Thoracic aorta (tissue), 2 donors: Measurements from ENCODE around the gene TRAK1. TPM values are rescaled to one million over a fixed set of nuclear protein-coding genes. Genes with fewer than 3 reads are reported as not detected.

Experiments used
- ATAC-seq: fragments of 150-250 bp; one replicate; pipeline ENCODE4 v1.8.0; 2017; ENCODE audit warnings: low read depth; ENCODE audit not compliant: insufficient number of reproducible peaks, low FRiP score
- DNase-seq: peaks from one replicate; pipeline ENCODE4 v3.0.0-alpha.2; 2020; ENCODE audit warnings: low spot score
- H3K27ac ChIP-seq, 2 donors: fragments of 200-600 bp; sonication (generic); 1 replicate in 1 of 2; 2 replicates in 1 of 2; pipeline ENCODE4 v1.5.1; 2016; ENCODE audit warnings: mild to moderate bottlenecking in 2 of 2, moderate library complexity in 2 of 2
- H3K27me3 ChIP-seq: fragments of 200-600 bp; sonication (generic); replicated peaks from 2 replicates; pipeline ENCODE4 v1.6.0; 2016; ENCODE audit warnings: mild to moderate bottlenecking; ENCODE audit not compliant: insufficient read depth
- H3K36me3 ChIP-seq: fragments of 200-600 bp; sonication (generic); one replicate; pipeline ENCODE4 v1.5.1; 2016
- H3K4me1 ChIP-seq, 2 donors: fragments of 200-600 bp; sonication (generic); 1 replicate in 1 of 2; 2 replicates in 1 of 2; pipeline versions ENCODE4 v1.5.1 to v1.6.0; 2016; ENCODE audit warnings: low read depth in 2 of 2, mild to moderate bottlenecking in 1 of 2; ENCODE audit not compliant: control insufficient read depth in 1 of 2
- H3K4me3 ChIP-seq: fragments of 200-600 bp; sonication (generic); 2 replicates; pipeline ENCODE4 v1.5.1; 2016; ENCODE audit warnings: mild to moderate bottlenecking
- H3K9me3 ChIP-seq: fragments of 200-600 bp; sonication (generic); 2 replicates; pipeline ENCODE4 v1.5.1; 2016
- total RNA-seq, 2 donors: library from RNA; depleted of rRNA; stranded (reverse); fragments of >200 nt; gene quantifications; one replicate each; pipeline versions ENCODE4 v1.1.0 to v1.2.3, GENCODE V29; 2016
- TF ChIP-seq, protein P1 (sequence below): fragments of 200-600 bp; sonication (generic); IDR thresholded peaks from one replicate; pipeline ENCODE4 v1.5.1; 2019; ENCODE audit warnings: antibody characterized with exemption

The TRAK1 gene
- total RNA-seq, 2 donors from 2014 or later, result 35.1 to 36.0 TPM

DNA sequence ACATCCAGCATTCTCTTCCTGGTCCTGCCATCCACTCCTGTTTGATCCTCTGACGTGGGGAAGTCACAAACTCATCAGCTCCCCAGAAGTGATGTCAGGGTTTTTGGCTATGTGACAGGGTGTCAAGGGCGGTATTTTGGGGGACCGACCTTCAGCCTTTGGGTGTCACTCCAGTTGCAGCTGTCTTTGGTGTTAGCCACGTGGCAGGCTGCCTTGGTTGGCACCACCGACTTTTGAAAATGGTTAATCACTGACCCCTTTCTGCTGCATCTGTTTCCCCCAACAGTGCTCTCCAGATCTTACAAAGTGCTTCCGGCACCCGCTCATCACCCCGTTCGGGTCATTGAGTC, 86.6 kb downstream of the TRAK1 start:
- DNase-seq, result no peak
- TF ChIP-seq, protein P1, sequence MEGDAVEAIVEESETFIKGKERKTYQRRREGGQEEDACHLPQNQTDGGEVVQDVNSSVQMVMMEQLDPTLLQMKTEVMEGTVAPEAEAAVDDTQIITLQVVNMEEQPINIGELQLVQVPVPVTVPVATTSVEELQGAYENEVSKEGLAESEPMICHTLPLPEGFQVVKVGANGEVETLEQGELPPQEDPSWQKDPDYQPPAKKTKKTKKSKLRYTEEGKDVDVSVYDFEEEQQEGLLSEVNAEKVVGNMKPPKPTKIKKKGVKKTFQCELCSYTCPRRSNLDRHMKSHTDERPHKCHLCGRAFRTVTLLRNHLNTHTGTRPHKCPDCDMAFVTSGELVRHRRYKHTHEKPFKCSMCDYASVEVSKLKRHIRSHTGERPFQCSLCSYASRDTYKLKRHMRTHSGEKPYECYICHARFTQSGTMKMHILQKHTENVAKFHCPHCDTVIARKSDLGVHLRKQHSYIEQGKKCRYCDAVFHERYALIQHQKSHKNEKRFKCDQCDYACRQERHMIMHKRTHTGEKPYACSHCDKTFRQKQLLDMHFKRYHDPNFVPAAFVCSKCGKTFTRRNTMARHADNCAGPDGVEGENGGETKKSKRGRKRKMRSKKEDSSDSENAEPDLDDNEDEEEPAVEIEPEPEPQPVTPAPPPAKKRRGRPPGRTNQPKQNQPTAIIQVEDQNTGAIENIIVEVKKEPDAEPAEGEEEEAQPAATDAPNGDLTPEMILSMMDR, result no peak

DNA sequence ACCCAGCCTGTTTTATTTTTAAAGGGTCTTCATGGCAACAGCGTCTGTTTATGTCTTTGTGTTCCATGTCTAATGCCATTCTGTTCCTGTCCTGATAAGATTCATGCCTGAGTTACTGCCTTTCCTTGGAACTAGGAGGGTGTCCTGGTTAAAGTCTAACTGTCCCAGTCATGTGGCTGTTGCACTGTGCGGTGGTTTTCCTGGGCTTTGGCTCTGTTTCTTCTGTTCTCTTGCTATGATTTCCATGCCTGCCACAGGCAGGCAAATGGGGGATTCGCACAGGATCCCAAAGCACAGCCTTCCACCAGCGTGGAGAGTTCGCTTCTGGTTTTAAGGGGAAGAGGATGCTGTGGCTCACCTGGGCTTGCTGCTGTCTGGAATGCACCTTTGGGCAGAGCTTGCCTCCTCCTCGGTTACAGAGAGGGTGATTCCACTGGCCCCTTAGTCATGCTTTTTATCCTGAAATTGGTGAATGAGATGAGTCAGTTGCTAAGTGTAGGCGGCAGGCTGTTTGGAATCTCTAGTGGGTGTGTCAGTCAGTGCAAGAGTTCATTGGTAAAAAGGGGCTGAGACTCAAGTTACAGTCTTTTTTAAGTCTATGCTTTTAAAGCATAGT, 88.1 kb downstream of the TRAK1 start:
- DNase-seq (peak; percentile 8), ATAC-seq (peak; percentile 63)
- peaks cover 10 to 23% of the 10 kb centered on the region in 2 donors for H3K4me1 ChIP-seq

More for the DNA sequence above, 86.6 kb downstream of the TRAK1 start:
- no peak overlapping the region for H3K4me3 ChIP-seq
- no peaks in the 10 kb centered on the region for H3K9me3 ChIP-seq
- ATAC-seq, result no peak
- no peaks in the 10 kb centered on the region for H3K36me3 ChIP-seq
- H3K4me1 ChIP-seq, result peaks cover 10 to 14% of the 10 kb centered on the region in 2 donors
- H3K27me3 ChIP-seq, result no peaks in the 10 kb centered on the region
- H3K27ac ChIP-seq, result no peak overlapping the region

DNA sequence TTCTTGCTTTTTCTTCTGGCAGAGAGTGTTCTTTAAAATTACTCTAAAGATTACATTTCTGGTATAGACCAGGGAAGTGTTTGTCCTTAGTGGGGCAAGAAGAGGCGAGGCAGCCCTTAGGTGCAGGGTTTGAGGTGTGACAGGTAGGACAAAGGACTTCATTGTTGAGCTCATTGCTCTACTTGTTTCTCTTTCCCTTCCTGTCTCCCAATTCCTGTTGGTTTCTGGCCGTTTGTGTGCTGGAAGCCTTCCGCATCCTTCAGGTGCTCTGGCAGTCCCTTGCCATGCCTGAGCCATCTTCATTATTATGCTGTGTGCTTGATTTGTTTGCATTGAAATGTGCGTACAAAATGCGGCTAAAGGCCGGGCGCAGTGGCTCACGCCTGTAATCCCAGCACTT, 89.7 kb downstream of the TRAK1 start:
- H3K36me3 ChIP-seq, result no peaks in the 10 kb centered on the region
- DNase-seq (no peak), ATAC-seq (no peak)
- peaks cover 10 to 25% of the 10 kb centered on the region in 2 donors for H3K4me1 ChIP-seq
- no peak overlapping the region for H3K27ac ChIP-seq
- no peaks in the 10 kb centered on the region for H3K9me3 ChIP-seq
- TF ChIP-seq, protein P1, result no peak
- no peaks in the 10 kb centered on the region for H3K27me3 ChIP-seq
- H3K4me3 ChIP-seq, result no peak overlapping the region

More for the DNA sequence above, 88.1 kb downstream of the TRAK1 start:
- TF ChIP-seq, protein P1, result no peak
- H3K9me3 ChIP-seq, result no peaks in the 10 kb centered on the region
- peak overlapping the region; percentile 38 for H3K4me3 ChIP-seq
- peak overlapping the region; percentile 9 to 68 for H3K27ac ChIP-seq
- H3K27me3 ChIP-seq, result no peaks in the 10 kb centered on the region
- no peaks in the 10 kb centered on the region for H3K36me3 ChIP-seq

DNA sequence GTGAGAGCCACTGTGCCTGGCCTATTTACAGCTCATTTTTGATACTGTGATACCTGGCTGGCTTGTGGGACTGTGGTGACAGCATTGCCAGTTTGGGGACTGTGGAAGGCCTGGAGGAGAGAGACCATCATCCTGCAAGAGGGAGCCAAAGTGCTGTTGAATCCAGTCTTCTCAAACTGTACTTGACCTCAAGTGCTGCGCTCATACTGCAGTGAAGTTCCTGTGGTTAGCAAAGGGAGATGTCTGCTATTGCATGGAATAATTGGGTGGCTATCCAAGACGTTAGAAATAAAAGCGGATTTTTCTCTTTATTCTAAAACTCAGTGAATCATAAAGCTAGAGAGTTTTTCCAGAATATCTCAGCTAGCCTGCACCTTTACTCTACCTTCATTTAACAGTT, 91.4 kb downstream of the TRAK1 start:
- H3K36me3 ChIP-seq, result no peaks in the 10 kb centered on the region
- H3K4me3 ChIP-seq, result no peak overlapping the region
- no peak overlapping the region for H3K27ac ChIP-seq
- TF ChIP-seq, protein P1, result no peak
- DNase-seq (no peak), ATAC-seq (no peak)
- H3K27me3 ChIP-seq, result no peaks in the 10 kb centered on the region
- peaks cover 10 to 25% of the 10 kb centered on the region in 2 donors for H3K4me1 ChIP-seq
- H3K9me3 ChIP-seq, result no peaks in the 10 kb centered on the region

DNA sequence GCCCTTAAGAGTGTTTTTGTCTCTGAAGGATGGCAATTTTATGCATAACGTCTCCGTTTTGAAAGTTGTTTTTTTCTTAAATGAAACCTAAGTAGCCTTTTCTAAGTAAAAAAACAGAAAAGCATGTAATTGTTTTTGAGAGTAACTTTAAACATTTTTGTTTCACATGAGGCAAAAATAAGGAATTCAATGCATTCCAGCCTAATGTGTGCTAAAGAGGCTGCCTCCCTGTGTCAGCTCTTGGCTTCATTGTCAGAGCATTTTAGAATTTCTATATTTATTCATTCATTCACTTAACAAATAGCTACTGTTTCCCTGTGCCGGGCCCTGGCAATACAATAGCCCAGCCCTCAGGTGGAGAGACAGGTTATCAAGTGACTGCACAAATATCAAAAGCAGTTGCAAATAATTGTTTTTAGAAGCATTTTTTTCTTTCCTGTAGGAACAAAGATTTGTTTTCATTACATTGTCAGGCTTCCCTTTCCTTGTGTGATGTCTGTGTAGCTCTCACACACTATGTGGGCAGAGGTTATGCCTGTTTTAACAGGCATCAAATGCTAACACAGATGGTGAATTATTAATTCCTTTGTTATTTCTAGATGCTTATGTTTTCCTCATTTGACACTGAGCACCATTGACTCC, 93.0 kb downstream of the TRAK1 start:
- H3K9me3 ChIP-seq, result no peaks in the 10 kb centered on the region
- H3K4me1 ChIP-seq, result peaks cover 6 to 18% of the 10 kb centered on the region in 2 donors
- TF ChIP-seq, protein P1, result no peak
- H3K27ac ChIP-seq, result no peak overlapping the region
- no peaks in the 10 kb centered on the region for H3K27me3 ChIP-seq
- H3K4me3 ChIP-seq, result no peak overlapping the region
- DNase-seq (no peak), ATAC-seq (no peak)
- H3K36me3 ChIP-seq, result peaks cover 2% of the 10 kb centered on the region
